AG09319 (cell line): ENCODE results near the gene GLUD2.

ENCODE experiments used
- DNase-seq: peaks from one replicate; pipeline ENCODE4 v3.0.0-alpha.2; 2010; ENCODE audit warnings: low read depth; ENCODE audit errors: extremely low read depth
- TF ChIP-seq, protein P1 (sequence below): IDR thresholded peaks from 2 replicates; pipeline ENCODE4 v1.5.1; 2011; ENCODE audit warnings: low read depth, mild to moderate bottlenecking, inconsistent platforms, low read length, moderate library complexity

The GLUD2 gene

DNA sequence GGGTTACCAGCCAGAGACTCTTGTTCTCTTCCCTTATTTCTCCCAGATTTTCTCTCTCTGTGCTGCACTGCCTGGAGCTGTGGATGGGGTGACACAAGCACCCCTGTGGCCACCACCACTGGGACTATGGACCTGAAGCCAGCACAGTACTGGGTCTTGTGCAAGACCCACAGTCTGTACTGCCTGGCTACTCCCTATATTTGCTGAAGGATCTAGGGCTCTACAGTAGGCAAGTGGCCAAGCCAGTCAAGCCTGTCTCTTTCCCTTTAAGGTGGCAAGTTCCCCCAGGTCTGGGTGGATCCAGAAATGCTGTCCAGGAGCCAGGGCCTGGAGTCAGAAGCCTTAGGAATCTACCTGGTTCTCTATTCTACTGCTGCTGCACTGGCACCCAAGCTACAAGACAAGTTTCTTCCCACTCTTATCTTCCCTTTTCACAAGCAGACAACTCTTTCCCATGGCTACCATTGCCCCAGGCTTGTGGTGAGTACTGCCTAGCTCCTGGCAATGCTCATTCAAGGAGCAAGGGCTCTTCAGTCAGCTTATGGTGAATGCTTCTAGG is 33.4 kb upstream of the GLUD2 start:
- TF ChIP-seq, protein P1, sequence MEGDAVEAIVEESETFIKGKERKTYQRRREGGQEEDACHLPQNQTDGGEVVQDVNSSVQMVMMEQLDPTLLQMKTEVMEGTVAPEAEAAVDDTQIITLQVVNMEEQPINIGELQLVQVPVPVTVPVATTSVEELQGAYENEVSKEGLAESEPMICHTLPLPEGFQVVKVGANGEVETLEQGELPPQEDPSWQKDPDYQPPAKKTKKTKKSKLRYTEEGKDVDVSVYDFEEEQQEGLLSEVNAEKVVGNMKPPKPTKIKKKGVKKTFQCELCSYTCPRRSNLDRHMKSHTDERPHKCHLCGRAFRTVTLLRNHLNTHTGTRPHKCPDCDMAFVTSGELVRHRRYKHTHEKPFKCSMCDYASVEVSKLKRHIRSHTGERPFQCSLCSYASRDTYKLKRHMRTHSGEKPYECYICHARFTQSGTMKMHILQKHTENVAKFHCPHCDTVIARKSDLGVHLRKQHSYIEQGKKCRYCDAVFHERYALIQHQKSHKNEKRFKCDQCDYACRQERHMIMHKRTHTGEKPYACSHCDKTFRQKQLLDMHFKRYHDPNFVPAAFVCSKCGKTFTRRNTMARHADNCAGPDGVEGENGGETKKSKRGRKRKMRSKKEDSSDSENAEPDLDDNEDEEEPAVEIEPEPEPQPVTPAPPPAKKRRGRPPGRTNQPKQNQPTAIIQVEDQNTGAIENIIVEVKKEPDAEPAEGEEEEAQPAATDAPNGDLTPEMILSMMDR = no peak
- no peak for DNase-seq

DNA sequence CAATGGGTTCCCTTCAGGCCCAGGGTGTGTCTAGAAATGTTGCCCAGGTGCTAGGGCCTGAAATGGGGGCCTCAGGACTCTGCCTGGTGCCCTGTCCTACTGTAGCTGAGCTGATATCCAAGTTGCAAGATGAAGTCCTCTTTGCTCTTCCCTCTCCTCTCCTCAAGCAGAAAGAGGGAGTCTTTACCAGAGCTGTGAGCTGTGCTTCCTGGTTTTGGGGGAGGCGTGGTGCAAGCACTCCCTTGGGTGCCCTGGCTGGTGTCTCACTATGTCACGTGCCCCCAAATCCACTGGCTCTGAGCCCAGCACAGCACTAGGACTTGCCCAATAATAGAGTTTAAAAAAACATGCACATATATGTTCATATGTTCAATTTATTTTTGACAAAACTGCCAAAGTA is 32.6 kb upstream of the GLUD2 start:
- DNase-seq = no peak

DNA sequence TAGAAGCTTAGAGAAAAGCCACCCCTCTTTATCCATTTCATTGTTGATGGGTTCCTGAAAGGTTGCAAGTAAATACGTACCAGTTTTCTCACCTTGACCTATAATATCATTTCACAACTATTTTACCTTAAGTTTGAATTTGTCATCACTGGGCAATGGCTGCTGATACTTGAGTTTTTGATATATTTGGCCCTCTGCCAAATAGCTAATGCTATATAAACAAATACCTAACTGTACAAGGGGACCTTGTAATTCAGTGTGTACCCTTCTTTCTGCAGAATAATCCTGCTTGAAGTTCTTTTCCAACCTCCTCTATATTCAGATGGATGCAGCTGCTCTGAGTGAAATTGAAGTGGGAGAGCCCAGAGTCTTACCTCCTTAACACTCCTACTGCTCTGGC is 19.0 kb upstream of the GLUD2 start:
- DNase-seq = no peak
- TF ChIP-seq, protein P1 = no peak

More for the DNA sequence above, 32.6 kb upstream of the GLUD2 start:
- TF ChIP-seq, protein P1 = no peak

DNA sequence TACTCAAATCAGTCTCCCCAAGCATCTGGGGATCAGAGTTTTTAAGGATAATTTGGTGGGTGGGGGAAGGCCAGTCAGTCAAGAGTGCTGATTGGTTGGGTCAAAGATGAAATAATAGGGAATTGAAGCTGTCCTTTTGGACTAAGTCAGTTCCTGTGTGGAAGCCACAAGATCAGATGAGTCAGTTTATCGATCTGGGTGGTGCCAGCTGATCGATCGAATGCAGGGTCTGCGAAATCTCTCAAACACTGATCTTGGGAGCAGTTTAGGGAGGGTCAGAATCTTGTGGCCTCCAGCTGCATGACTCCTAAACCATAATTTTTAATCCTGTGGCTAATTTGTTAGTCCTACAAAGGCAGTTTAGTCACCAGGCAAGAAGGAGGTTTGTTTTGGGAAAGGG is 17.3 kb upstream of the GLUD2 start:
- TF ChIP-seq, protein P1 = no peak
- no peak for DNase-seq

DNA sequence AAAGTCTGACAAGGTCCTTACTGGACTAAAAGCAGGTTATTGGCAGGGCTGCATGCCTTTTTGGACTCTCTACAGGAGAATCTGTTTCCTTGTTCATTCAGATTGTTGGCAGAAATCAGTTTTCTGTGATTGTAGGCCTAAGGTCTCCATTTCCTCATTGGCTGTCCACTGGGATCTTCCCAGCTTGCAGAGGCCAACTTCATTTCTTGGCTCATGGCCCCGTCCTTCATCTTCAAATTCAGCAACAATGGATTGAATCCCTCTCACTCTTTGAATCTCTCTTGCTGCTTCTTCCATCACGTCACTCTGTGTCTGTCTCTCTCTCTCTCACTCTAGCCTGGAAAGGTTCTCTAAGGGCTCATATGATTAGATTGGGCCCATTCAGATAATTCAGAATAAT is 14.9 kb upstream of the GLUD2 start:
- TF ChIP-seq, protein P1 = no peak
- no peak for DNase-seq

DNA sequence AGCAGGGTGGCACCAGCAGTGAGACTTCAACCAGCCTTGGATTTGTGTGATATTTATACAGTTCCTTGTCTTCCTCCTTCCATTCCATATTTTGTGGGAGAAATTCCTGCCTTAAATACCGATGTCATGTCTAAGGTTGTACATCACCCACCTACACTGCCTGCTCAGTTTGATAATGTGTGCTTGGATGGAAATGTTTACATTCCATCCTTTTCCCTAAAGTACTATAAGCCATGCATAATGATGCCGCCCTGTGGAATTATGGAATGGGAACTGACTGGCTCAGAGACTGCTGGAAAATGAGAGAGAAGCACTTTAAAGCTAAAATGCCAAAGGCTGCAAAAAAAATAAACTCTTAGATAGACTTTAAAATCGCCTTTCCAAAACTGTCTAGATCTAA is 11.3 kb upstream of the GLUD2 start:
- TF ChIP-seq, protein P1 = no peak
- no peak for DNase-seq

DNA sequence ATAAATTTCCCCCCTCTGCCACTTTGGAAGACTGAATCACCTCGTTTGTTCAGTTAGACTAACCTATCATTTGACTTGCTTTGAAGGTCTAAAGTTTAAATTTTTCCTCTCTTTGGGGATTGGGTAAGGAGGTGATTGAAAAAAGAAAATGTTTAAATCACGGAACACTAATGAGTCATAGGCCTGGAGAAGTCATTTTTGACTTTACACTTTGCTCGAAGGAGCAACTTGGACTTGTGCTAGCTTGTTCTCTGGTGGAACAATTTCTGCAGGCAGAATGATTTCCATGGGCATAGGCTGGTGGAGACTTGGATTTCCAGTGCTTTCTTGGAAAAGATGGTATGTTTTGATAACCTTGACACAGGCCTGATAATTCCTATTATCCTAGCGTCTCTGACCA is 10.5 kb upstream of the GLUD2 start:
- TF ChIP-seq, protein P1 = no peak
- no peak for DNase-seq
